ENCODE results near the gene DNMT3B. TPM values are rescaled to one million over a fixed set of nuclear protein-coding genes. Genes with fewer than 3 reads are reported as not detected.
"Not testable (repeated sequence)": the region's sequence is repeated elsewhere in the genome, so short reads cannot be mapped to it uniquely, and the experiment has no call there.

DNMT3B gene
- total RNA-seq, 2 experiments from 2014 or later: 9.0 to 10.0 TPM

DNA sequence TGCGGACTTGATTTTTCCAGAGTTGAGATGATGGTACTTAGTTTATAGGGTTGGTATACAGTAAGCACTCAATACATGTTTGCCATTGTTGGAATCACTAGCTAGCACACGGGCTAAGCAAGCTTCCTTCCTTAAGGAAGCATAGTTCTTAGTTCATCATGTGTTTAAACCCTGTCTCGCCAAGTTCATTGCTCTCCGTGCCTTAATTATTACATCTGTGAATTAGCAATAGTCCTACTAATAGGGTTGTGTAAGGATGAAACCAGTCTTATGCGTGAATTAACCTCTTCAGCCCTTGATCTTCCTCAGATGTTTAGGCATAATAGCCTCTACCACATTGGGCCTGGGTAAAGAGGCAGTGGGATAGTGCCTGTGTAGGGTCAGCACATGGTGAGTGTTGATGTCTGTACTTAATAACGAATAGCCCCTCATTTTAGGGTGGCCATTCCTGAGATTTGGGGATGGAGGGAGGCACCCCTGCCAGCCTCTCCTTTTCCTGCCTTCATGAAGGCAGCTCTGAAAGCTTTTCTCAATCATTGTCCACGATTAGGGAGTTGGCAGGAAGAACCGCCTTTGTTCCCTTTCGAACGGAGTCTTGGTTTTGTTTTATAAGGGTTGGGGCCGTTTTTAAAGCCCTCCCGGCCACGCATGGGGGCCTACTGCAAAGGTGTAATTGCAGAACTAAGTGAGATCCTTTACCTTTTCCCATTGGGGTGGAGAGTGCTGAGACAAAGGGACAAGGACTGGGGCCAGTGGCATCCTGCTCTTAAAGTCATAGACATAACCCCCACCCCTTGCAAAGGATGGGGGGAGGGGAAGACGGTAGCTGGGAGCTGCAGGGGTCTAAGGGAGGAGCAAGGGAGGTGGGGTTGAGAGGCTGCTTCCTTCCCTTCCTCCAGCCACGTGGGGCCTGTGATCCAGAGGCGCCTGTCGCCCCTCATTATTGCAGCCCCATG, 2.1 kb downstream of the DNMT3B start:
- no peaks in the 10 kb centered on the region for H3K36me3 Mint-ChIP-seq (ENCODE audit: low read depth)
- ATAC-seq (no peak), DNase-seq (no peak)
- POLR2A ChIA-PET: interaction anchor here (1.2 to 1.8 kb wide), 2 partner anchors 27 to 225 kb away, joined by 3 to 13 read pairs; no protein-coding TSS in a partner anchor
- H3K9me3 Mint-ChIP-seq (ENCODE audit: insufficient read depth): no peaks in the 10 kb centered on the region
- H3K27ac Mint-ChIP-seq: no peak overlapping the region
- CTCF ChIA-PET: interaction anchor here (1.6 to 3.7 kb wide), 4 partner anchors 13 to 91 kb away, joined by 7 to 61 read pairs (median 22); partner anchors contain the start of genes C20orf203 and COMMD7
- H3K4me3 Mint-ChIP-seq: peak overlapping the region; percentile 85
- H3K27me3 Mint-ChIP-seq (ENCODE audit: low read depth): peaks cover 2% of the 10 kb centered on the region
- peaks cover 29% of the 10 kb centered on the region for H3K4me1 Mint-ChIP-seq (ENCODE audit: low read depth)

DNA sequence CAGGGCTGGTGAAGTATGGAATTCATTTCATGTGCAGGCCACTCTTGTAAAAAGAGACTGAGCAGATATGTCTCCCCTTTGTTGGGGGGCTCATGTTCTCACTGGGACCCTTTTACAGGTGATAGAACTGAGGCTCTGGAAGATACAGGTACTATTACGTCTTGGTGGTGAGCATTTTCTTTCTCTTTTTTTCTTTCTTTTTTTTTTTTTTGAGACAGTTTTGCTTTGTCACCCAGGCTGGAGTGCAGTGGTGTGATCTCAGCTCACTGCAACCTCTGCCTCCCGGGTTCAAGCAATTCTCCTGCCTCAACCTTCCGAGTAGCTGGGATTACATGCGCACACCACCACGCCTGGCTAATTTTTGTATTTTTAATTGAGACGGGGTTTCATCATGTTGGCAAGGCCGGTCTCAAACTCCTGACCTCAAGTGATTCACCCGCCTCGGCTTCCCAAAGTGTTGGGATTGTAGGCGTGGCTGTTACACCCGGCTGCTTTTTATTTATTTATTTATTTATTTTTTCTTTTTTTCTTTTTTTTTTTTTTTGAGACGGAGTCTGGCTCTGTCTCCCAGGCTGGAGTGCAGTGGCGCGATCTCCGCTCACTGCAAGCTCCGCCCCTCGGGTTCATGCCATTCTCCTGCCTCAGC, 3.2 kb downstream of the DNMT3B start:
- H3K27me3 Mint-ChIP-seq (ENCODE audit: low read depth); H3K27ac Mint-ChIP-seq; DNase-seq; H3K36me3 Mint-ChIP-seq (ENCODE audit: low read depth); ATAC-seq; POLR2A ChIA-PET; H3K4me3 Mint-ChIP-seq; H3K9me3 Mint-ChIP-seq (ENCODE audit: insufficient read depth): not testable (repeated sequence)
- H3K4me1 Mint-ChIP-seq (ENCODE audit: low read depth): peaks cover 29% of the 10 kb centered on the region
- CTCF ChIA-PET: interaction anchor here (1.1 to 3.7 kb wide), 2 partner anchors 12 to 13 kb away, joined by 6 to 61 read pairs; no protein-coding TSS in a partner anchor

DNA sequence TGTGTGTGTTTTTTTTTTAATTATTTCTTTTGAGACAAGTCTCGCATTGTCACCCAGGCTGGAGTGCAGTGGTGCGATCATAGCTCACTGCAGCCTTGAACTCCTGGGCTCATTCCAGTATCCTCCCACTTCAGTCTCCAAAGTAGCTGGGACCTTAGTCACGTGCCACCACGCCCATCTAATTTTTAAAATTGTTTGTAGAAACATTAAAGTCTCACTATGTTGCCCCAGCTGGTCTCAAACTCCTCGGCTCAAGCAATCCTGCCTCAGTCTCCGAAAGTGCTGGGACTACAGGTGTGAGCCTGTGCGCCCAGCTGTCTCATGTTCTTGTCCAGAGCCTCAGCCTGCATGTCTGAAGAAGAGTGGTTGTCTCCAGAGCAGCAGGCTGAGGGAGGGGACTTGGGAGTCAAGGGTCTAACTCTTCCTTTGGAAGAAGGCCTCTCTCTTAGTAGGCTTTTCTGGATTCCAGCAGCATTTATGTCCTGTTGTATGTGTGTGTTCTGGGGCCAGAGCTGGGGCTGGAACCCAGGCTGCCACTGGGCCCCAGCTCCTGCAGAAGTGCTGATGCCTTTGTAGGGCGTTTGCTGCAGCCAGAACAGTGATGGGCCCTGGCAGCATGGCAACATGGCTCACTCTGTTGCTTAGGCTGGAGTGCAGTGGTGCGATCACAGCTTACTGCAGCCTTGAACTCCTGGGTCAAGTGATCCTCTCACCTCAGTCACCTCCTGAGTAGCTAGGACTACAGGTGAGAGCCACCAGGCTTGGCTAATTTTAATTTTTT, 5.4 kb downstream of the DNMT3B start:
- CTCF ChIA-PET: interaction anchor here (1.2 to 4.8 kb wide), 3 partner anchors 11 to 94 kb away, joined by 3 to 28 read pairs (median 17); partner anchors contain the start of gene C20orf203
- Mint-ChIP-seq H3K36me3 (ENCODE audit: low read depth) (no peaks in the 10 kb centered on the region), H3K4me1 (ENCODE audit: low read depth) (peaks cover 39% of the 10 kb centered on the region), H3K4me3 (no peak overlapping the region), H3K27ac (no peak overlapping the region), H3K9me3 (ENCODE audit: insufficient read depth) (no peaks in the 10 kb centered on the region), H3K27me3 (ENCODE audit: low read depth) (peaks cover 2% of the 10 kb centered on the region)
- ATAC-seq: no peak
- POLR2A ChIA-PET: no interaction called here
- no peak for DNase-seq

- ATAC-seq (no peak), DNase-seq (no peak)
- POLR2A ChIA-PET: no interaction called here
- H3K36me3 Mint-ChIP-seq (ENCODE audit: low read depth): no peaks in the 10 kb centered on the region
- CTCF ChIA-PET: interaction anchor here (4.8 kb wide), 1 partner anchor 98 kb away, joined by 28 read pairs; the partner anchor contains the start of gene C20orf203
- no peak overlapping the region for H3K27ac Mint-ChIP-seq
- no peaks in the 10 kb centered on the region for H3K27me3 Mint-ChIP-seq (ENCODE audit: low read depth)
- no peaks in the 10 kb centered on the region for H3K9me3 Mint-ChIP-seq (ENCODE audit: insufficient read depth)
- H3K4me3 Mint-ChIP-seq: no peak overlapping the region
- H3K4me1 Mint-ChIP-seq (ENCODE audit: low read depth): peaks cover 46% of the 10 kb centered on the region
These were observed 9.9 kb downstream of the DNMT3B start for GRCh38 chr20:32772046-32772445.

- DNase-seq (no peak), ATAC-seq (no peak)
- Mint-ChIP-seq H3K27ac (no peak overlapping the region), H3K4me1 (ENCODE audit: low read depth) (peaks cover 53% of the 10 kb centered on the region), H3K4me3 (no peak overlapping the region), H3K36me3 (ENCODE audit: low read depth) (no peaks in the 10 kb centered on the region), H3K9me3 (ENCODE audit: insufficient read depth) (no peaks in the 10 kb centered on the region), H3K27me3 (ENCODE audit: low read depth) (no peaks in the 10 kb centered on the region)
- ChIA-PET CTCF (interaction anchor here (0.7 to 1.5 kb wide), 2 partner anchors 91 to 100 kb away, joined by 4 to 8 read pairs; partner anchors contain the start of gene C20orf203), POLR2A (no interaction called here)
These were observed 11.0 kb downstream of the DNMT3B start for GRCh38 chr20:32773223-32773622.

DNA sequence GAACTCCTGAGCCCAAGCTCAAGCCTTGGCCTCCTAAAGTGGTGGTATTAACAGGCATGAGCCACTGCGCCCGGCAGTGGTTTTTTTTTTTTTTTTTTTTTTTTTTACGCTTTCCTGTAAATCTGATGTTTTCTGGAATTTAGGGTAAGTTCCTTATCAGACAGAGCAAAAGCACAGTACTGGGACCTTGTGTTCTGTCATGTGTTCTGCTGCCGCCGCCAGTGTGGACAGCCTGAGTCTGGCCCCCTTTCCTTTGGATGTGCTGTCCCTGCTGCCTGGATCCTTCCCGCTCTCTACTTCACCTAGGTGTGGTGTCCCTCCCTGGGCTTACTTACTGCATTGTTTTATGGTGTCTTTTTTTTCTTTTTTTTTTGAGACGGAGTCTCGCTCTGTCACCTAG, 11.7 kb downstream of the DNMT3B start:
- no peaks in the 10 kb centered on the region for H3K36me3 Mint-ChIP-seq (ENCODE audit: low read depth)
- no peak overlapping the region for H3K4me3 Mint-ChIP-seq
- H3K27ac Mint-ChIP-seq: no peak overlapping the region
- H3K27me3 Mint-ChIP-seq (ENCODE audit: low read depth): no peaks in the 10 kb centered on the region
- H3K9me3 Mint-ChIP-seq (ENCODE audit: insufficient read depth): no peaks in the 10 kb centered on the region
- POLR2A ChIA-PET: no interaction called here
- DNase-seq (no peak), ATAC-seq (no peak)
- peaks cover 58% of the 10 kb centered on the region for H3K4me1 Mint-ChIP-seq (ENCODE audit: low read depth)
- CTCF ChIA-PET: interaction anchor here (0.7 to 1.5 kb wide), 2 partner anchors 92 to 100 kb away, joined by 4 to 8 read pairs; partner anchors contain the start of gene C20orf203

DNA sequence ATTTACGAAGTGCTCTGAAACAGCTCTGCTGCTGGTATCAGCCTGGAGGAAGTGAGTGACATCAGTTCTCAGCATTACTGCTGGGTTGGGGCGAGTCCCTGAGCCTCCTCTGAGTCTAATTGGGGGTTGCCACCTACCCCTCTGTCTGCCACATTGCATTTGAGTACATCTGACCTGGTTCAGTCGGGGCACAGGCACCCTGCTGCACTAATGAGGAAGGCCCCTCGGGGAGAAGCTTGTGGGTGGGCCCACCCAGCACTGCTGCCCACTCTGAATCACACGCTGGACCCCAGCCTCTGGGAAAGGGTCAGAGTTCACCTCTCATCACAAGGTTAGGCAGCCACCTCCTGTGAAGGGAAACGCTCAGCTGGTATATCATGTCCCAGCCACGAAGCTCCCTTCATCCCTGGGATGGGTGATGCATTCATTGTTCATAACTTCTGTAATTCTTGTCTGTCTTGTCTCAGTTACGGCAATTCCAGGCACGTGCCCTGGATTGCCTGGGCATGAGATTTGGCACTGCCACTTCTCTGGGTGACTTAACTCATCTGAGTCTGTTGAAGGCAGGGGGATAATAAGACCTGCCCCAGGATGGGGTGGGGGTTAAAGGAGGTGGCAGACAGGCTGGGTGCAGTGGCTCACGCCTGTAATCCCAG, 13.3 kb downstream of the DNMT3B start:
- Mint-ChIP-seq H3K27ac (peak overlapping the region; percentile 22), H3K4me3 (no peak overlapping the region), H3K9me3 (ENCODE audit: insufficient read depth) (no peaks in the 10 kb centered on the region), H3K4me1 (ENCODE audit: low read depth) (peaks cover 58% of the 10 kb centered on the region), H3K27me3 (ENCODE audit: low read depth) (no peaks in the 10 kb centered on the region), H3K36me3 (ENCODE audit: low read depth) (no peaks in the 10 kb centered on the region)
- DNase-seq (no peak), ATAC-seq (peak; percentile 15)
- ChIA-PET CTCF (interaction anchor here (1.4 to 7.7 kb wide), 6 partner anchors 12 to 101 kb away, joined by 4 to 370 read pairs (median 60); partner anchors contain the start of genes C20orf203, COMMD7 and DNMT3B), POLR2A (interaction anchor here (1.1 to 1.5 kb wide), 2 partner anchors 33 to 102 kb away, joined by 3 to 10 read pairs; partner anchors contain the start of genes C20orf203 and COMMD7)

DNA sequence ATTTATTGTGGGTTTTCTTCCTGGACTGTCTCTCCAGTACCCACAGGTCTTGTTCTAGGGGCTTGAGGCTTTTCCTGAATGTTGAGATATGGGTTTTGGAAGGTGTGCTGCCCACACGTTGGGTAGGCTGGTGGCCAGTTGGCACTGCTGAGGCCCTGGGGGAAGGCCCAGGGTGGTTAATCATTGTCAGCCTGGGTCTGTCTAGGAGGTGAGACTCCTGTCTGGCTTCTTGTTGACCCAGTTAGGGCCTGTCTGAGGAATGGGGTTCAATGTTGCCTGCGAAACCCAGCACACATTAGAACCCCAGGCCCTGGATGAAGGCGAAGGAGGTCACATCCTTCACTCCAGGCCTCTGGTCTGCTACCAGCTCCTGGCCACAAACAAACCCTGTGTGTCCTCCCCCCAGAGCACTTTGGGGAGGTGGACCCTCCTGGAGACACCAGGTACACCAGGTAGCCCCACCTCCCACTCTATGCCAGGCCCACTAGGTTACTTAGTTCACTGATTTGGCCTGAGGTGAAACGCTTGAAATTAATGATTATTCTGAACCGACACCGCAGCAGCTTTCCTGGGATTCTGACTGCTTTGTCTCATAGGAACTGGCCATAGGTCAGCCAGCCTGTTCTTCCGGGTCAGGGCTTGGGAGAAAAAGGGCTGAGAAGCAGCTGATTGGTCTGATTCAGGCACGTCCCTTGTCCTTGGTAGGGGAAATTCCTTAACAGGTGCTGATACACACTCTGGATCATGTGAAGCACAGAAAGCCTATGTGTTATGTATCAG, 15.2 kb downstream of the DNMT3B start:
- H3K27me3 Mint-ChIP-seq (ENCODE audit: low read depth): no peaks in the 10 kb centered on the region
- H3K9me3 Mint-ChIP-seq (ENCODE audit: insufficient read depth): no peaks in the 10 kb centered on the region
- peaks cover 40% of the 10 kb centered on the region for H3K4me1 Mint-ChIP-seq (ENCODE audit: low read depth)
- ChIA-PET POLR2A (interaction anchor here (1.2 to 3.4 kb wide), 2 partner anchors 43 to 104 kb away, joined by 5 to 36 read pairs; partner anchors contain the start of gene C20orf203), CTCF (interaction anchor here (0.7 to 7.7 kb wide), 39 partner anchors 9 to 418 kb away, joined by 3 to 370 read pairs (median 6); partner anchors contain the start of genes C20orf203, COMMD7 and DNMT3B)
- H3K27ac Mint-ChIP-seq: no peak overlapping the region
- DNase-seq: no peak
- H3K36me3 Mint-ChIP-seq (ENCODE audit: low read depth): no peaks in the 10 kb centered on the region
- H3K4me3 Mint-ChIP-seq: no peak overlapping the region
- no peak for ATAC-seq

- Mint-ChIP-seq H3K27ac (no peak overlapping the region), H3K36me3 (ENCODE audit: low read depth) (no peaks in the 10 kb centered on the region), H3K4me1 (ENCODE audit: low read depth) (peaks cover 31% of the 10 kb centered on the region), H3K4me3 (no peak overlapping the region), H3K27me3 (ENCODE audit: low read depth) (no peaks in the 10 kb centered on the region), H3K9me3 (ENCODE audit: insufficient read depth) (no peaks in the 10 kb centered on the region)
- POLR2A ChIA-PET: interaction anchor here (1.2 to 3.4 kb wide), 2 partner anchors 36 to 107 kb away, joined by 4 to 36 read pairs; partner anchors contain the start of genes C20orf203 and COMMD7
- DNase-seq (no peak), ATAC-seq (no peak)
- CTCF ChIA-PET: interaction anchor here (0.8 to 7.7 kb wide), 14 partner anchors 10 to 317 kb away, joined by 3 to 370 read pairs (median 14); partner anchors contain the start of genes C20orf203 and DNMT3B
These were observed 17.5 kb downstream of the DNMT3B start for GRCh38 chr20:32779500-32780211.

Data from activated CD8-positive, alpha-beta T cell treated with anti-CD3 and anti-CD28 coated beads, Interleukin-2, amount 10 ng/mL, durations not matched to agents 7 days and 5 days (primary cell).